Esophagus squamous epithelium (tissue), 4 donors: ENCODE results near the gene ABCG2.

Experiments
- POLR2A ChIP-seq, 4 donors: fragments of 450-650 bp; IDR thresholded peaks; one replicate each; pipeline ENCODE4 v1.6.1; 2017; ENCODE audit warnings: antibody characterized with exemption in 4 of 4, mild to moderate bottlenecking in 4 of 4, moderate library complexity in 3 of 4
- TF ChIP-seq, protein P1 (sequence below), 6 experiments: fragments of 450-650 bp in 4 of 6; fragments of 200-600 bp in 2 of 6; sonication (generic) in 2 of 6; IDR thresholded peaks; one replicate each; pipeline ENCODE4 v1.5.1; 2016 to 2019; ENCODE audit warnings: antibody characterized with exemption in 6 of 6, mild to moderate bottlenecking in 4 of 6, moderate library complexity in 4 of 6

DNA sequence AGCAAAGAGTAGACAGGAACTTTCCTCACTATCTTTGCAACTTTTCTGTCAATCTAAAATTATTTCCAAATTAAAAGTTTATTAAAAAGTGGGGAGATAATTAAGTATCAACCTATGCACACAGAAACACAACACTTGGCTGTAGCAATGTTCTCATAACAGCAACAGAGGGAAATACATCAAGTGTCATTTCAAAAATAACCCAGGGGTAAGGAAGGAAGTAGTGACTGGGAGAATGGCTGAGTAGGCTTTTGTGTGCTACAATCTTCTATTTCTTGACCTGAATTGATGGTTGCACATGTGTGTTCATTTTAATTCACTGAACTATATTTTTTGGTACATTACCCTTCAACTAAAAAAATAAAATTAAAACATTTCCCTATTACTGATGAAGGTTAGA, 67.5 kb downstream of the ABCG2 start:
- TF ChIP-seq, protein P1, sequence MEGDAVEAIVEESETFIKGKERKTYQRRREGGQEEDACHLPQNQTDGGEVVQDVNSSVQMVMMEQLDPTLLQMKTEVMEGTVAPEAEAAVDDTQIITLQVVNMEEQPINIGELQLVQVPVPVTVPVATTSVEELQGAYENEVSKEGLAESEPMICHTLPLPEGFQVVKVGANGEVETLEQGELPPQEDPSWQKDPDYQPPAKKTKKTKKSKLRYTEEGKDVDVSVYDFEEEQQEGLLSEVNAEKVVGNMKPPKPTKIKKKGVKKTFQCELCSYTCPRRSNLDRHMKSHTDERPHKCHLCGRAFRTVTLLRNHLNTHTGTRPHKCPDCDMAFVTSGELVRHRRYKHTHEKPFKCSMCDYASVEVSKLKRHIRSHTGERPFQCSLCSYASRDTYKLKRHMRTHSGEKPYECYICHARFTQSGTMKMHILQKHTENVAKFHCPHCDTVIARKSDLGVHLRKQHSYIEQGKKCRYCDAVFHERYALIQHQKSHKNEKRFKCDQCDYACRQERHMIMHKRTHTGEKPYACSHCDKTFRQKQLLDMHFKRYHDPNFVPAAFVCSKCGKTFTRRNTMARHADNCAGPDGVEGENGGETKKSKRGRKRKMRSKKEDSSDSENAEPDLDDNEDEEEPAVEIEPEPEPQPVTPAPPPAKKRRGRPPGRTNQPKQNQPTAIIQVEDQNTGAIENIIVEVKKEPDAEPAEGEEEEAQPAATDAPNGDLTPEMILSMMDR (IDR thresholded peaks at IDR 0.05), result no peak
- no peak for TF ChIP-seq POLR2A (IDR thresholded peaks at IDR 0.05)
